Measurements from ENCODE around the gene FAM174A. TPM values are rescaled to one million over a fixed set of nuclear protein-coding genes. Genes with fewer than 3 reads are reported as not detected.

FAM174A gene
- total RNA-seq, 4 donors from 2014 or later = 15.3 to 25.9 (median 21.7) TPM

- ATAC-seq (ENCODE audit: low FRiP score) (no peak), DNase-seq (ENCODE audit: low spot score) (no peak)
- no peak for TF ChIP-seq CTCF (IDR thresholded peaks at IDR 0.05)
Measured at GRCh38 chr5:100546001-100546400, 10.8 kb downstream of the FAM174A start.

GRCh38 chr5:100550531-100551051, 15.4 kb downstream of the FAM174A start:
- DNase-seq (ENCODE audit: low spot score) (no peak), ATAC-seq (ENCODE audit: low FRiP score) (no peak)
- no peak for TF ChIP-seq CTCF (IDR thresholded peaks at IDR 0.05)

- no peak for ATAC-seq (ENCODE audit: low FRiP score)
- no peak for DNase-seq (ENCODE audit: low spot score)
- TF ChIP-seq CTCF (IDR thresholded peaks at IDR 0.05) = no peak
Measured at GRCh38 chr5:100551183-100551582, 16.0 kb downstream of the FAM174A start.

- DNase-seq (ENCODE audit: low spot score) (no peak), ATAC-seq (ENCODE audit: low FRiP score) (no peak)
- no peak for TF ChIP-seq CTCF (IDR thresholded peaks at IDR 0.05)
Measured at GRCh38 chr5:100553209-100553608, 18.0 kb downstream of the FAM174A start.

- TF ChIP-seq CTCF (IDR thresholded peaks at IDR 0.05) = no peak
- ATAC-seq (ENCODE audit: low FRiP score) (no peak), DNase-seq (ENCODE audit: low spot score) (no peak)
Measured at GRCh38 chr5:100560860-100561259, 25.7 kb downstream of the FAM174A start.

GRCh38 chr5:100562821-100563220, 27.6 kb downstream of the FAM174A start:
- ATAC-seq (ENCODE audit: low FRiP score) (no peak), DNase-seq (ENCODE audit: low spot score) (no peak)
- no peak for TF ChIP-seq CTCF (IDR thresholded peaks at IDR 0.05)

- DNase-seq (ENCODE audit: low spot score) (no peak), ATAC-seq (ENCODE audit: low FRiP score) (no peak)
- no peak for TF ChIP-seq CTCF (IDR thresholded peaks at IDR 0.05)
Measured at GRCh38 chr5:100566382-100567141, 31.4 kb downstream of the FAM174A start.
